LNCAP (cell line): ENCODE results near the gene ZNF532.

Experiments used
- CTCF ChIP-seq: fragments of 450-650 bp; IDR thresholded peaks from 2 replicates; pipeline ENCODE4 v1.5.1; 2017; ENCODE audit warnings: mild to moderate bottlenecking

ZNF532 gene

GRCh38 chr18:58893388-58894099 lies 28.9 kb downstream of the ZNF532 start:
- TF ChIP-seq CTCF, result no peak

DNA sequence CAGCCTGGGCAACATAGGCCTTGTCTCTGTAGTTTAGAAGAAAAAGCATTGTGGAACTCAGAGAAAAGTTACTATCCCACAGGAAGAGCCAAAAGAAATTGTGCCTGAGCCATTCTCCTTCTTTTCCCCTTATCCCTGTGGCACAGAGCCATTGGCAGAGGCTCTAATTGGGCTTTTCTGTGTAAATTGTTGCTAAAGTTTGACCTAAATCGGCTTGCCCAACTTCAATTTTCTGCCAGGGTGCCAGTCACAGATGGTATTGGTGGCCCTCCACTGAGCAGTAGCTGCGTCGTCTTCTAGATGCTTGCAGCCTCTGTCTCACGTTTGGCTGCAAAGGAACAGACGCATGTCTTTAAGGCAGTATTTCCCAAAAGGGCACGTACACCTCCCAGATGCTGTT lies 30.3 kb downstream of the ZNF532 start:
- TF ChIP-seq CTCF, result no peak

- no peak for TF ChIP-seq CTCF
Observed at GRCh38 chr18:58895385-58895784, 30.7 kb downstream of the ZNF532 start.

GRCh38 chr18:58896268-58896667 lies 31.6 kb downstream of the ZNF532 start:
- no peak for TF ChIP-seq CTCF

- TF ChIP-seq CTCF, result no peak
Observed at GRCh38 chr18:58896734-58897508, 32.2 kb downstream of the ZNF532 start.

DNA sequence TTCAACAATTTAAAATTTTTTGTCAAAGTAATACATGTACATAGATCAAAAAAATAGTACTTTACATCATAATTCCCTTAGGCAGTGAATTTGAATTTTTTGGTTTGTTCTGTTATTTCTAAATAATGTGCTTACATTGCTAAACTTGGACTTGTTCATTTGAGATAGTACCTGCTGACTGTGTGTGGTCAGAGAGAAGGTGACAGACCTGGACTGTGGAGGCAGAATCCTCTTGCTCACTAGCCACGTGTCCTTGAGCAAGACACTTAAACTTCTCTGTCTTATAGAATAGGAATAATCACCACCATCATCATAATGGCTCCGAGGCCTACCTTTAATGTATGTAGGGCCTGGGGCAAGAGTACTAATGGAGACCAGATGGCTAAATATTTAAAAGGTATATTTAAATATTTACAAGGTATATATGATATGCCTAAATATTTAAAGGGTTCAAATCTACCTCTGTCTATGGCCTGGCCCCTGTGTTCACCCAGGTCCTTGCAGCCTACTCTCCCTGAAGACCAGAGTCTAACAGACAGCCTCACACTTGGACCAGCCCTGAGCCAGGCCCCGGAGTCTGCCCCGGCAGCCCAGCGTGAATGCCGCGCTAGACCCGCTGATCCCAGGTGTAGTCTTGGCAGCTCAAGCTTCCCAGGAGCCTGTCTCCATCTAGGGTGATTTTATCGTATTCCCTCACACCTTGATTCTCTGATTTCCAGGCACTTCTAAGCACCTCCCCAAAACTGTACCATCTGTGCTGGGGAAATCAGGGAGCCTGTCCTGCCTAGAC lies 33.5 kb downstream of the ZNF532 start:
- no peak for TF ChIP-seq CTCF

GRCh38 chr18:58900015-58900649 lies 35.5 kb downstream of the ZNF532 start:
- no peak for TF ChIP-seq CTCF
